Hepatocyte (in vitro differentiated cells): Measurements from ENCODE around the gene NOB1. TPM values are rescaled to one million over a fixed set of nuclear protein-coding genes. Genes with fewer than 3 reads are reported as not detected.

Experiments
- DNase-seq: peaks from one replicate; pipeline ENCODE4 v3.0.0-alpha.2; 2016; ENCODE audit warnings: low spot score
- H2AFZ ChIP-seq: fragments of 200-600 bp; sonication (generic); 2 replicates; pipeline ENCODE4 v1.6.0; 2016; ENCODE audit warnings: antibody characterized with exemption, mild to moderate bottlenecking
- H3K27ac ChIP-seq: fragments of 200-600 bp; sonication (generic); 2 replicates; pipeline ENCODE4 v1.5.1; 2016; ENCODE audit warnings: mild to moderate bottlenecking
- H3K27me3 ChIP-seq: fragments of 200-600 bp; sonication (generic); 2 replicates; pipeline ENCODE4 v1.6.1; 2016
- H3K36me3 ChIP-seq: fragments of 200-600 bp; sonication (generic); replicated peaks from 2 replicates; pipeline ENCODE4 v1.5.1; 2016; ENCODE audit warnings: low read depth; ENCODE audit not compliant: insufficient read depth
- H3K4me1 ChIP-seq: fragments of 200-600 bp; sonication (generic); 2 replicates; pipeline ENCODE4 v1.5.1; 2016; ENCODE audit warnings: mild to moderate bottlenecking, moderate library complexity; ENCODE audit not compliant: insufficient read depth
- H3K4me2 ChIP-seq: fragments of 200-600 bp; sonication (generic); 2 replicates; pipeline ENCODE4 v1.6.0; 2016
- H3K4me3 ChIP-seq: fragments of 200-600 bp; sonication (generic); 2 replicates; pipeline ENCODE4 v1.5.1; 2016; ENCODE audit warnings: mild to moderate bottlenecking
- H3K79me2 ChIP-seq: fragments of 200-600 bp; sonication (generic); 2 replicates; pipeline ENCODE4 v1.6.0; 2017; ENCODE audit warnings: mild to moderate bottlenecking
- H3K9me2 ChIP-seq: fragments of 200-600 bp; sonication (generic); replicated peaks from 2 replicates; pipeline ENCODE4 v1.6.0; 2017; ENCODE audit warnings: mild to moderate bottlenecking; ENCODE audit not compliant: insufficient read depth
- H3K9me3 ChIP-seq: fragments of 200-600 bp; sonication (generic); 2 replicates; pipeline ENCODE4 v1.5.1; 2016; ENCODE audit warnings: low read depth, mild to moderate bottlenecking
- H4K20me1 ChIP-seq: fragments of 200-600 bp; sonication (generic); 2 replicates; pipeline ENCODE4 v1.6.0; 2016; ENCODE audit warnings: mild to moderate bottlenecking; ENCODE audit not compliant: insufficient read depth, poor library complexity, severe bottlenecking
- CTCF ChIP-seq: fragments of 200-600 bp; sonication (generic); IDR thresholded peaks from 2 replicates; pipeline ENCODE4 v1.5.1; 2016; ENCODE audit warnings: antibody characterized with exemption, mild to moderate bottlenecking; ENCODE audit not compliant: poor library complexity
- EZH2 ChIP-seq: fragments of 200-600 bp; sonication (generic); IDR thresholded peaks from 2 replicates; pipeline ENCODE4 v1.6.1; 2016; ENCODE audit warnings: antibody characterized with exemption, mild to moderate bottlenecking, borderline replicate concordance
- EZH2phosphoT487 ChIP-seq: fragments of 200-600 bp; sonication (generic); IDR thresholded peaks from one replicate; pipeline ENCODE4 v1.6.1; 2018; ENCODE audit warnings: antibody characterized with exemption, mild to moderate bottlenecking, low read depth, moderate library complexity; ENCODE audit not compliant: unreplicated experiment, severe bottlenecking
- WGBS: methylation state at CpG from one replicate; pipeline ENCODE4 v1.1.6; 2016; ENCODE audit warnings: low lambda C conversion rate; ENCODE audit errors: missing lambda C conversion rate; 5-methylcytosine and 5-hydroxymethylcytosine counted together
- polyA plus RNA-seq: library from polyadenylated mRNA; unstranded; fragments of >200 nt; fragmentation: Nextera tagmentation; extraction: Ambion mirVana; gene quantifications from 2 replicates; pipeline ENCODE4 v1.2.1, GENCODE V29; 2016
- total RNA-seq: library from RNA; depleted of rRNA; stranded (reverse); fragments of >200 nt; gene quantifications from 2 replicates; pipeline ENCODE4 v1.2.3, GENCODE V29; 2014

The NOB1 gene
- total and polyA plus RNA-seq, 2 experiments from 2014 or later = 23.9 to 25.1 TPM

- DNase-seq = no peak
- TF ChIP-seq EZH2 = no peak
- TF ChIP-seq CTCF = no peak
- no peak for TF ChIP-seq EZH2phosphoT487
- Histone ChIP-seq H3K9me3 (no peaks in the 10 kb centered on the region), H3K36me3 (no peaks in the 10 kb centered on the region), H3K4me3 (peak overlapping the region; percentile 52), H3K27ac (peak overlapping the region; percentile 73), H3K4me2 (peak overlapping the region; percentile 77), H2AFZ (peak overlapping the region; percentile 81), H3K79me2 (peaks cover 49% of the 10 kb centered on the region), H4K20me1 (peaks cover 4% of the 10 kb centered on the region), H3K9me2 (no peaks in the 10 kb centered on the region), H3K4me1 (peaks cover 11% of the 10 kb centered on the region), H3K27me3 (no peaks in the 10 kb centered on the region)
- WGBS = 11% methylated on average over 4 of the region's 4 CpGs
Measured at GRCh38 chr16:69754143-69754468, 620 bp downstream of the NOB1 start.

GRCh38 chr16:69748694-69749345, 5.9 kb downstream of the NOB1 start:
- H2AFZ ChIP-seq = no peak overlapping the region
- TF ChIP-seq CTCF (no peak), EZH2phosphoT487 (no peak)
- H3K4me2 ChIP-seq = no peak overlapping the region
- peaks cover 10% of the 10 kb centered on the region for H3K4me1 ChIP-seq
- no peak overlapping the region for H3K4me3 ChIP-seq
- H3K27me3 ChIP-seq = no peaks in the 10 kb centered on the region
- 91% methylated on average over 20 of the region's 20 CpGs for WGBS
- H3K9me3 ChIP-seq = no peaks in the 10 kb centered on the region
- peaks cover 4% of the 10 kb centered on the region for H4K20me1 ChIP-seq
- H3K79me2 ChIP-seq = peaks cover 43% of the 10 kb centered on the region
- no peak overlapping the region for H3K27ac ChIP-seq
- H3K36me3 ChIP-seq = no peaks in the 10 kb centered on the region
- no peaks in the 10 kb centered on the region for H3K9me2 ChIP-seq
- no peak for DNase-seq

GRCh38 chr16:69747115-69747514, 7.6 kb downstream of the NOB1 start:
- Histone ChIP-seq H4K20me1 (peaks cover 4% of the 10 kb centered on the region), H3K79me2 (peaks cover 26% of the 10 kb centered on the region), H3K4me3 (no peak overlapping the region), H3K36me3 (no peaks in the 10 kb centered on the region), H3K4me1 (no peaks in the 10 kb centered on the region), H3K27me3 (no peaks in the 10 kb centered on the region), H3K9me2 (no peaks in the 10 kb centered on the region), H2AFZ (no peak overlapping the region), H3K4me2 (no peak overlapping the region), H3K27ac (no peak overlapping the region), H3K9me3 (no peaks in the 10 kb centered on the region)
- TF ChIP-seq EZH2phosphoT487 (no peak), EZH2 (no peak), CTCF (no peak)
- no peak for DNase-seq
- 62% methylated on average over 8 of the region's 8 CpGs for WGBS

- Histone ChIP-seq H3K27ac (no peak overlapping the region), H3K9me3 (no peaks in the 10 kb centered on the region), H3K4me2 (no peak overlapping the region), H2AFZ (no peak overlapping the region), H3K36me3 (no peaks in the 10 kb centered on the region), H3K4me1 (no peaks in the 10 kb centered on the region), H3K27me3 (no peaks in the 10 kb centered on the region), H3K9me2 (no peaks in the 10 kb centered on the region), H4K20me1 (peaks cover under 1% of the 10 kb centered on the region), H3K79me2 (peaks cover 16% of the 10 kb centered on the region), H3K4me3 (no peak overlapping the region)
- TF ChIP-seq EZH2phosphoT487 (no peak), CTCF (no peak), EZH2 (no peak)
- no peak for DNase-seq
- 91% methylated on average over 10 of the region's 10 CpGs for WGBS
Measured at GRCh38 chr16:69745959-69746358, 8.8 kb downstream of the NOB1 start.
